ENCODE results near the gene IL6. TPM values are rescaled to one million over a fixed set of nuclear protein-coding genes. Genes with fewer than 3 reads are reported as not detected.

Gene IL6
- polyA plus RNA-seq, 1 of the 3 experiments (the other 2 are of a cell fraction), result 20.5 TPM

DNA sequence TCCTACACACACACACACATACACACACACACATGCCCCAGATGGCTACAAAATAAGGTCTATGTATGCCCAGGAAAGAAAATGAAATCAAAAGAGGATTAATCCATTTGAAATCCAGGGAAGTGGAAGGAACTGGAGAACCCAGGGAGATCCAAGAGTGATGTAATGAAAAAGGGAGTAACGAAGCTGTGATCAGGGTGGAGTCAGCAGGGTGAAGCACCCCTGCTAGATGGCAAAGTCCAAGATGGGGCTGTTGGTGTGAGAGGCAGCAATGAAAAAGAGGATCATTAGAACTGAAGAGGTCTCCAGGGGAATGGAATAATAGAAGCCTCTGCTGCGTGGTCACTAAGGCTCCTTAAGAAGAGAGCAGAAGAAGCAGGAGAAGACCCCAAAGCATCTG is 43.6 kb upstream of the IL6 start:
- WGBS (ENCODE audit: low lambda C conversion rate), result 7% methylated on average over 2 of the region's 2 CpGs
- H4K20me1 ChIP-seq (ENCODE audit: insufficient read depth), result no peaks in the 10 kb centered on the region
- ChIA-PET CTCF (interaction anchor here (0.6 kb wide), 1 partner anchor 613 kb away, joined by 3 read pairs; no protein-coding TSS in a partner anchor), POLR2A (no interaction called here)
- H3K9me3 ChIP-seq, result no peaks in the 10 kb centered on the region
- no peak overlapping the region for H3K9ac ChIP-seq
- H3K4me1 ChIP-seq (ENCODE audit: control insufficient read depth in 1 of 2, insufficient read depth in 2 of 2, low read depth in 1 of 2, low read length in 1 of 2), result no peaks in the 10 kb centered on the region
- no peak overlapping the region for H2AFZ ChIP-seq (ENCODE audit: low read depth)
- no peak overlapping the region for H3K4me3 ChIP-seq (ENCODE audit: low read depth in 2 of 2, low read length in 1 of 2)
- H3K79me2 ChIP-seq (ENCODE audit: insufficient read depth), result no peaks in the 10 kb centered on the region
- TF ChIP-seq CHD2 (IDR thresholded peaks at IDR 0.05; ENCODE audit: low read length, partially characterized antibody) (no peak), MAX (IDR thresholded peaks at IDR 0.05; ENCODE audit: low read depth) (no peak)
- TF ChIP-seq, protein P1, sequence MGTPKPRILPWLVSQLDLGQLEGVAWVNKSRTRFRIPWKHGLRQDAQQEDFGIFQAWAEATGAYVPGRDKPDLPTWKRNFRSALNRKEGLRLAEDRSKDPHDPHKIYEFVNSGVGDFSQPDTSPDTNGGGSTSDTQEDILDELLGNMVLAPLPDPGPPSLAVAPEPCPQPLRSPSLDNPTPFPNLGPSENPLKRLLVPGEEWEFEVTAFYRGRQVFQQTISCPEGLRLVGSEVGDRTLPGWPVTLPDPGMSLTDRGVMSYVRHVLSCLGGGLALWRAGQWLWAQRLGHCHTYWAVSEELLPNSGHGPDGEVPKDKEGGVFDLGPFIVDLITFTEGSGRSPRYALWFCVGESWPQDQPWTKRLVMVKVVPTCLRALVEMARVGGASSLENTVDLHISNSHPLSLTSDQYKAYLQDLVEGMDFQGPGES (IDR thresholded peaks at IDR 0.05; ENCODE audit: low read depth, low read length), result no peak
- H3K27ac ChIP-seq (ENCODE audit: low read depth in 2 of 2, low read length in 1 of 2), result no peak overlapping the region
- H3K36me3 ChIP-seq (replicated peaks in 1 of 2; ENCODE audit: control insufficient read depth in 1 of 2, insufficient read depth in 2 of 2, low read length in 1 of 2), result no peaks in the 10 kb centered on the region
- no peaks in the 10 kb centered on the region for H3F3A ChIP-seq (replicated peaks; ENCODE audit: insufficient read depth)
- DNase-seq, result no peak
- H3K27me3 ChIP-seq (ENCODE audit: insufficient read depth), result peaks cover 15% of the 10 kb centered on the region; the same call in 1 of the 2 replicates
- H3K4me2 ChIP-seq, result no peak overlapping the region
- H3K9me2 ChIP-seq, result no peaks in the 10 kb centered on the region

- Histone ChIP-seq H3K27me3 (ENCODE audit: insufficient read depth) (peaks cover 6% of the 10 kb centered on the region; the same call in 1 of the 2 replicates), H3K4me2 (no peak overlapping the region), H3K4me3 (ENCODE audit: low read depth in 2 of 2, low read length in 1 of 2) (no peak overlapping the region), H3K9me2 (no peaks in the 10 kb centered on the region), H3K36me3 (replicated peaks in 1 of 2; ENCODE audit: control insufficient read depth in 1 of 2, insufficient read depth in 2 of 2, low read length in 1 of 2) (no peaks in the 10 kb centered on the region), H3K9me3 (no peaks in the 10 kb centered on the region), H2AFZ (ENCODE audit: low read depth) (no peak overlapping the region), H3K79me2 (ENCODE audit: insufficient read depth) (no peaks in the 10 kb centered on the region), H3K4me1 (ENCODE audit: control insufficient read depth in 1 of 2, insufficient read depth in 2 of 2, low read depth in 1 of 2, low read length in 1 of 2) (no peaks in the 10 kb centered on the region), H3K9ac (no peak overlapping the region), H3F3A (replicated peaks; ENCODE audit: insufficient read depth) (no peaks in the 10 kb centered on the region), H4K20me1 (ENCODE audit: insufficient read depth) (no peaks in the 10 kb centered on the region), H3K27ac (ENCODE audit: low read depth in 2 of 2, low read length in 1 of 2) (no peak overlapping the region)
- POLR2A ChIA-PET, result no interaction called here
- no peak for DNase-seq
- CTCF ChIA-PET, result interaction anchor here (1.1 kb wide), 1 partner anchor 15 kb away, joined by 3 read pairs; no protein-coding TSS in a partner anchor
- TF ChIP-seq RCOR1 (IDR thresholded peaks at IDR 0.05; ENCODE audit: low read length) (no peak), YY1 (IDR thresholded peaks at IDR 0.05; ENCODE audit: low read depth) (no peak), FOXM1 (IDR thresholded peaks at IDR 0.05; ENCODE audit: low read depth) (no peak), GATA2 (CRISPR knock-in tag; IDR thresholded peaks at IDR 0.05) (no peak), GABPA (IDR thresholded peaks at IDR 0.05; ENCODE audit: low read depth) (no peak), NFIC (IDR thresholded peaks at IDR 0.05; ENCODE audit: borderline replicate concordance) (no peak), EZH2phosphoT487 (IDR thresholded peaks at IDR 0.05; ENCODE audit: borderline replicate concordance, low read depth) (no peak), NRF1 (IDR thresholded peaks at IDR 0.05; ENCODE audit: low read depth, low read length) (no peak), SIN3A (IDR thresholded peaks at IDR 0.05; ENCODE audit: borderline replicate concordance, low read depth, low read length) (no peak), RAD21 (IDR thresholded peaks at IDR 0.05; ENCODE audit: low read length) (no peak), TCF12 (IDR thresholded peaks at IDR 0.05) (no peak), MAX (IDR thresholded peaks at IDR 0.05; ENCODE audit: low read depth) (no peak), CTCF (IDR thresholded peaks at IDR 0.05) (no peak)
- TF ChIP-seq, protein P1 (IDR thresholded peaks at IDR 0.05; ENCODE audit: low read depth, low read length), result no peak
Observed at GRCh38 chr7:22686620-22687019, 40.4 kb upstream of the IL6 start.

Data from SK-N-SH (cell line).